Ishikawa (cell line): Measurements from ENCODE around the gene SLC40A1.

Experiments
- CEBPB ChIP-seq: IDR thresholded peaks from 2 replicates; pipeline ENCODE4 v1.6.1; 2012
- CREB1 ChIP-seq: IDR thresholded peaks from 2 replicates; pipeline ENCODE4 v1.6.1; 2012; ENCODE audit warnings: low read depth
- EGR1 ChIP-seq: IDR thresholded peaks from 2 replicates; pipeline ENCODE4 v1.6.1; 2012
- EP300 ChIP-seq: IDR thresholded peaks from 2 replicates; pipeline ENCODE4 v1.6.1; 2012; ENCODE audit warnings: borderline replicate concordance
- FOXM1 ChIP-seq: IDR thresholded peaks from 2 replicates; pipeline ENCODE4 v1.6.1; 2012; ENCODE audit warnings: low read depth, borderline replicate concordance
- NFIC ChIP-seq: IDR thresholded peaks from 2 replicates; pipeline ENCODE4 v1.6.1; 2012
- RAD21 ChIP-seq: IDR thresholded peaks from 2 replicates; pipeline ENCODE4 v1.6.1; 2012; ENCODE audit warnings: low read depth
- TAF1 ChIP-seq: IDR thresholded peaks from 2 replicates; pipeline ENCODE4 v1.6.1; 2012; ENCODE audit warnings: low read depth, mild to moderate bottlenecking
- TCF12 ChIP-seq: IDR thresholded peaks from 2 replicates; pipeline ENCODE4 v1.6.1; 2012; ENCODE audit warnings: low read depth
- TEAD4 ChIP-seq: IDR thresholded peaks from 2 replicates; pipeline ENCODE4 v1.6.1; 2012
- YY1 ChIP-seq: IDR thresholded peaks from 2 replicates; pipeline ENCODE4 v1.6.1; 2012; ENCODE audit warnings: low read depth
- ZBTB7A ChIP-seq: IDR thresholded peaks from 2 replicates; pipeline ENCODE4 v1.6.1; 2012; ENCODE audit warnings: low read depth
- TF ChIP-seq, protein P1 (sequence below): IDR thresholded peaks from 2 replicates; pipeline ENCODE4 v1.6.1; 2012
- TF ChIP-seq, protein P2 (sequence below): IDR thresholded peaks from 2 replicates; pipeline ENCODE4 v1.6.1; 2012
- TF ChIP-seq, protein P3 (sequence below): IDR thresholded peaks from 2 replicates; pipeline ENCODE4 v1.6.1; 2012; ENCODE audit warnings: low read depth, mild to moderate bottlenecking

Gene SLC40A1

DNA sequence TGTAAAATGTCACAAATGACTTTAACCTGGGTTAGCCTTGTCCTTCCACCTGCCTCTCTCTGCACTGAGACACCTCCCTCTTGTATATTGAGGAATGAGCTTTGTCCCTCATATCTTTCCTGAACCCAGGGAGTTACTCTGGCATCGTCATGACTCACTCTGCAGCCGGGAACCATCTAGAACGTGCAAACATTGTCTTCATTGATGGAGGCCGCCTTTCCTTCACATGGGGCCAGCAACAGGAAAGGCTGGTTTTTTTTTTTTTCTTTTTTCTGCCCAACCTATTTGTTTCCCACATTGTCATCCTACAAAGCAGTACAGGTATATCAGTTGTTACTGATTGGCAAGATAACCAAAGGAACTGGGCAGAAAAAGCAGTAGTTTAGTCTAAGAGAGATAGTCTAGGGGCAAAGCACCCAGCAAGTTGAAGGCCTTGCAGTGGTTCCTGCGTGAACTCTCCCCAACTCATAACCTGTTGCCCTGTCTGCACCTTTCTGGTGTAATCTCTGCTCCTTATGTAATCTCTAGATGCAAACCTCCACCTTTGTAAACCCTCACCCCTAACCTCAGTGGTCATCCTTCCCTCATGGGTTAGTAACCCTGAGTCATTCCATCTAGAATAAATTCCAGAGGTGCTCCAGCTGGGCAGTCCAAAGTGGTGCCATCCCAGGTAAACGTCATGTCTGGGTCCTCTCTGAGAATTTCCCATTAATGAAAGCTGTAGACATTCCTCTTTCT lies 38.3 kb downstream of the SLC40A1 start:
- TF ChIP-seq EP300 (no peak), TCF12 (no peak), TAF1 (no peak), RAD21 (no peak)

DNA sequence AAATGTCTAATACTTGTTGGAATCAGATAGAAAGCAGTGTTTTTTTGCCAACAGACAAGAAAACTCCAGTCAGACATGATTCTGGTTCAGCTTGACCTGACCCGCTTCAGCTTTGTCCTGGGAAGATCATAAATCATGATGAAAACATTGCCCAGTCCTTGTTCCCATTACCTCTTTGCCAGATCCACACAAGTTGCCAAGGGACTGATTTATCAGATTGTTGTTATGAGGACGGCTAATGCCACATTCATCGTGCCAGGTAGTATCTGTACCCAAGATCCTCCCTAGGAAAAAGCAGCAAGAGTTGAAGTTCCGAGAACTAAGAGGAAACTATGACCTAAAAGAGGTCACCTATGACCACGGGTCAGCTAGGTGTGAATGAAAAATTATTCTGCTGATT lies 39.0 kb downstream of the SLC40A1 start:
- TF ChIP-seq, protein P1, sequence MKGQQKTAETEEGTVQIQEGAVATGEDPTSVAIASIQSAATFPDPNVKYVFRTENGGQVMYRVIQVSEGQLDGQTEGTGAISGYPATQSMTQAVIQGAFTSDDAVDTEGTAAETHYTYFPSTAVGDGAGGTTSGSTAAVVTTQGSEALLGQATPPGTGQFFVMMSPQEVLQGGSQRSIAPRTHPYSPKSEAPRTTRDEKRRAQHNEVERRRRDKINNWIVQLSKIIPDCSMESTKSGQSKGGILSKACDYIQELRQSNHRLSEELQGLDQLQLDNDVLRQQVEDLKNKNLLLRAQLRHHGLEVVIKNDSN = no peak
- TF ChIP-seq ZBTB7A (no peak), TAF1 (no peak), FOXM1 (no peak), CREB1 (no peak), EP300 (no peak), EGR1 (no peak), RAD21 (no peak), NFIC (no peak), YY1 (no peak), TCF12 (no peak), CEBPB (no peak), TEAD4 (no peak)
- TF ChIP-seq, protein P2, sequence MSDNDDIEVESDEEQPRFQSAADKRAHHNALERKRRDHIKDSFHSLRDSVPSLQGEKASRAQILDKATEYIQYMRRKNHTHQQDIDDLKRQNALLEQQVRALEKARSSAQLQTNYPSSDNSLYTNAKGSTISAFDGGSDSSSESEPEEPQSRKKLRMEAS = no peak
- TF ChIP-seq, protein P3, sequence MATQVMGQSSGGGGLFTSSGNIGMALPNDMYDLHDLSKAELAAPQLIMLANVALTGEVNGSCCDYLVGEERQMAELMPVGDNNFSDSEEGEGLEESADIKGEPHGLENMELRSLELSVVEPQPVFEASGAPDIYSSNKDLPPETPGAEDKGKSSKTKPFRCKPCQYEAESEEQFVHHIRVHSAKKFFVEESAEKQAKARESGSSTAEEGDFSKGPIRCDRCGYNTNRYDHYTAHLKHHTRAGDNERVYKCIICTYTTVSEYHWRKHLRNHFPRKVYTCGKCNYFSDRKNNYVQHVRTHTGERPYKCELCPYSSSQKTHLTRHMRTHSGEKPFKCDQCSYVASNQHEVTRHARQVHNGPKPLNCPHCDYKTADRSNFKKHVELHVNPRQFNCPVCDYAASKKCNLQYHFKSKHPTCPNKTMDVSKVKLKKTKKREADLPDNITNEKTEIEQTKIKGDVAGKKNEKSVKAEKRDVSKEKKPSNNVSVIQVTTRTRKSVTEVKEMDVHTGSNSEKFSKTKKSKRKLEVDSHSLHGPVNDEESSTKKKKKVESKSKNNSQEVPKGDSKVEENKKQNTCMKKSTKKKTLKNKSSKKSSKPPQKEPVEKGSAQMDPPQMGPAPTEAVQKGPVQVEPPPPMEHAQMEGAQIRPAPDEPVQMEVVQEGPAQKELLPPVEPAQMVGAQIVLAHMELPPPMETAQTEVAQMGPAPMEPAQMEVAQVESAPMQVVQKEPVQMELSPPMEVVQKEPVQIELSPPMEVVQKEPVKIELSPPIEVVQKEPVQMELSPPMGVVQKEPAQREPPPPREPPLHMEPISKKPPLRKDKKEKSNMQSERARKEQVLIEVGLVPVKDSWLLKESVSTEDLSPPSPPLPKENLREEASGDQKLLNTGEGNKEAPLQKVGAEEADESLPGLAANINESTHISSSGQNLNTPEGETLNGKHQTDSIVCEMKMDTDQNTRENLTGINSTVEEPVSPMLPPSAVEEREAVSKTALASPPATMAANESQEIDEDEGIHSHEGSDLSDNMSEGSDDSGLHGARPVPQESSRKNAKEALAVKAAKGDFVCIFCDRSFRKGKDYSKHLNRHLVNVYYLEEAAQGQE = no peak

DNA sequence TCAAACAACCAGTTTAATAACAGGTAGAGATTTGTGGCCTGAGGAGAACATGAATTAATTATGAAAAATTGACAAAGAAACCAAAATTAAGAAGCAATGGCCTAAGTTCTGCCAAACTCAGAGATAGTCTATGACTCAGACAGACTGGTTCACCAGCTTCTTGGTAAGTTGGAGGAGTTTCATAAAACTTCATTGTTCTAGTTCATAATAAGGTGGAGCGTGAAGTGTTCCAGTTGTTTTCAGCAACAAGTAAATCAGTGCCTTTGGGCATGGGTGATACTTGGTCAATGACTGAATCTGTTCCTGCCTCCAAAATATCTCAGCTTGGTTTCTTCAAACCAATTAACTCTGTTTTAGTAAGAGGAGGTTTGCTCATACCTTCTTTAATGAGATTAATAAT lies 40.0 kb downstream of the SLC40A1 start:
- TF ChIP-seq FOXM1 (no peak), RAD21 (no peak), TCF12 (no peak), ZBTB7A (no peak), CREB1 (no peak), NFIC (no peak), EGR1 (no peak), EP300 (no peak), YY1 (no peak), CEBPB (no peak), TAF1 (no peak), TEAD4 (no peak)
- TF ChIP-seq, protein P2 = no peak
- TF ChIP-seq, protein P3 = no peak
- TF ChIP-seq, protein P1 = no peak

DNA sequence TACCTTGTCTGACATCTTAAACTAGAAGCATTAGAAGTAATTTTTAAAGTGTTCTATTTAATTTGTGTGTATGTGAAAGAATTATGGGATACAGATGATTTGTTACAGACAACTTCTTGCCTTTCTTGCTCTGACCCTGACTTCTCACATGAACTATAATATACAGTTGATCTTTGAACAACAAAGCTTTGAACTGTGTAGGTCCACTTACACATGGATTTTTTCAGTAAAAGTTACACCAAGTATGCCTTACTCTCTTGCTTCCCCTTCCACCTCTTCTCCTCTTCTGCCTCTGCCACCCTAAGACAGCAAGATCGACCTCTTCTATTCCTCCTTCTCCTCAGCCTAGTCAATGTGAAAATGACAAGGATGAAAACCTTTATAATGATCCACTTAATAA lies 42.2 kb downstream of the SLC40A1 start:
- no peak for TF ChIP-seq CEBPB
- TF ChIP-seq ZBTB7A = no peak
- TF ChIP-seq FOXM1 = no peak
- TF ChIP-seq, protein P3 = no peak
- TF ChIP-seq TEAD4 = no peak
- TF ChIP-seq RAD21 = no peak
- TF ChIP-seq TAF1 = no peak
- TF ChIP-seq NFIC = no peak
- TF ChIP-seq, protein P1 = no peak
- no peak for TF ChIP-seq EGR1
- TF ChIP-seq, protein P2 = no peak
- no peak for TF ChIP-seq EP300
- TF ChIP-seq YY1 = no peak
- no peak for TF ChIP-seq CREB1
